ENCODE measurements around the gene ME3.

- no peak for TF ChIP-seq CTCF (IDR thresholded peaks at IDR 0.05)
- TF ChIP-seq POLR2A (IDR thresholded peaks at IDR 0.05): no peak
Observed at GRCh38 chr11:86418513-86418912, 253.9 kb downstream of the ME3 start.

Data from Peyer's patch (tissue), 4 donors.